SU-DHL-6 (cell line): Measurements from ENCODE around the gene ALKBH4.

ENCODE experiments used
- H2AFZ ChIP-seq: fragments of 200-600 bp; sonication (generic); 2 replicates; pipeline ENCODE4 v1.6.1; 2014; ENCODE audit warnings: low read depth, mild to moderate bottlenecking, moderate library complexity, mixed read lengths, antibody characterized with exemption, low read length; ENCODE audit not compliant: severe bottlenecking
- H3F3A ChIP-seq: fragments of 200-600 bp; shearing (Covaris generic); 2 replicates; pipeline ENCODE4 v1.6.0; 2016; ENCODE audit warnings: antibody characterized with exemption, mild to moderate bottlenecking; ENCODE audit not compliant: insufficient read depth
- H3K27ac ChIP-seq: fragments of 200-600 bp; sonication (generic); 2 replicates; pipeline ENCODE4 v1.5.1; 2016; ENCODE audit warnings: low read depth, mild to moderate bottlenecking, low read length, moderate library complexity, mixed read lengths
- H3K27me3 ChIP-seq: fragments of 200-600 bp; sonication (generic), shearing (Covaris generic); 2 replicates; pipeline ENCODE4 v1.6.0; 2014; ENCODE audit warnings: mild to moderate bottlenecking, low read length
- H3K36me3 ChIP-seq: fragments of 200-600 bp; sonication (generic); 2 replicates; pipeline ENCODE4 v1.6.1; 2014; ENCODE audit warnings: mild to moderate bottlenecking, low read length, mixed read lengths
- H3K4me2 ChIP-seq: fragments of 300-600, 200-600 bp; shearing (Covaris generic), sonication (generic); 2 replicates; pipeline ENCODE4 v1.6.0; 2014; ENCODE audit warnings: low read length, low read depth, mild to moderate bottlenecking; ENCODE audit not compliant: poor library complexity, severe bottlenecking
- H3K4me3 ChIP-seq: fragments of 200-600 bp; sonication (generic); 2 replicates; pipeline ENCODE4 v1.5.1; 2014; ENCODE audit warnings: antibody characterized with exemption, low read length, mild to moderate bottlenecking, mixed read lengths; ENCODE audit not compliant: insufficient read depth, poor library complexity, severe bottlenecking
- H3K79me2 ChIP-seq: fragments of 200-600 bp; sonication (generic); 2 replicates; pipeline ENCODE4 v1.6.1; 2014; ENCODE audit warnings: mild to moderate bottlenecking, low read length, moderate library complexity; ENCODE audit not compliant: insufficient read depth
- H3K9ac ChIP-seq: fragments of 200-600 bp; sonication (generic); 2 replicates; pipeline ENCODE4 v1.7.0; 2014; ENCODE audit warnings: mild to moderate bottlenecking, low read length
- H3K9me2 ChIP-seq: fragments of 200-600 bp; sonication (generic); replicated peaks from 2 replicates; pipeline ENCODE4 v1.6.1; 2014; ENCODE audit warnings: low read length; ENCODE audit not compliant: insufficient read depth
- H3K9me3 ChIP-seq: fragments of 200-600 bp; sonication (generic); 2 replicates; pipeline ENCODE4 v1.6.1; 2014; ENCODE audit warnings: low read length, mixed read lengths; ENCODE audit not compliant: insufficient read depth
- H4K20me1 ChIP-seq: fragments of 200-600 bp; sonication (generic); 2 replicates; pipeline ENCODE4 v1.6.1; 2014; ENCODE audit warnings: low read depth, mild to moderate bottlenecking, antibody characterized with exemption, low read length, moderate library complexity, mixed read lengths
- EZH2phosphoT487 ChIP-seq: fragments of 200-600 bp; sonication (generic), shearing (Covaris generic); conservative IDR thresholded peaks from 2 replicates; pipeline ENCODE4 v1.6.1; 2018; ENCODE audit warnings: mild to moderate bottlenecking, antibody characterized with exemption, low read length, moderate library complexity, mixed read lengths
- TF ChIP-seq, protein P1 (sequence below): fragments of 200-600 bp; sonication (generic); IDR thresholded peaks from one replicate; pipeline ENCODE4 v1.5.1; 2017; ENCODE audit warnings: antibody characterized with exemption, mild to moderate bottlenecking, low read length, moderate library complexity; ENCODE audit not compliant: insufficient read depth, poor library complexity, severe bottlenecking

The ALKBH4 gene

DNA sequence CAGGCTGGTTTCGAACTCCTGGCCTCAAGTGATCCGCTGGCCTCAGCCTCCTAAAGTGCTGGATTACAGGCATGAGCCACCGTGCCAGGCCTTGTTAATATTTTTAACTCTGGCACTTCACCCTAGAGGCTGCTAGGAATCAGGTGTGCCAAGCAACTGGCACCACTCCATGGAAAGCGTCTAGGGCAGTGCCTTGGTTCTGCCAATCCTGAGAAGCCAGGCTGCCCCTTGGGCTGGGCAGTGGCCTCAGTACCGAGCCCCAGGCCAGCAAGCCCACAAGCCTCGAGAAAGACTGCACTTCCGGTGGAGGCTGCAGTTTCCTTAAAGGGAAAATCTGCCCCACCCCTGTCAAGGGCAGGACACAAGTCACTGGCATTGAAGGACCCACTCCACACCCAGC lies 11.3 kb downstream of the ALKBH4 start:
- no peaks in the 10 kb centered on the region for H3K9me3 ChIP-seq
- TF ChIP-seq, protein P1, sequence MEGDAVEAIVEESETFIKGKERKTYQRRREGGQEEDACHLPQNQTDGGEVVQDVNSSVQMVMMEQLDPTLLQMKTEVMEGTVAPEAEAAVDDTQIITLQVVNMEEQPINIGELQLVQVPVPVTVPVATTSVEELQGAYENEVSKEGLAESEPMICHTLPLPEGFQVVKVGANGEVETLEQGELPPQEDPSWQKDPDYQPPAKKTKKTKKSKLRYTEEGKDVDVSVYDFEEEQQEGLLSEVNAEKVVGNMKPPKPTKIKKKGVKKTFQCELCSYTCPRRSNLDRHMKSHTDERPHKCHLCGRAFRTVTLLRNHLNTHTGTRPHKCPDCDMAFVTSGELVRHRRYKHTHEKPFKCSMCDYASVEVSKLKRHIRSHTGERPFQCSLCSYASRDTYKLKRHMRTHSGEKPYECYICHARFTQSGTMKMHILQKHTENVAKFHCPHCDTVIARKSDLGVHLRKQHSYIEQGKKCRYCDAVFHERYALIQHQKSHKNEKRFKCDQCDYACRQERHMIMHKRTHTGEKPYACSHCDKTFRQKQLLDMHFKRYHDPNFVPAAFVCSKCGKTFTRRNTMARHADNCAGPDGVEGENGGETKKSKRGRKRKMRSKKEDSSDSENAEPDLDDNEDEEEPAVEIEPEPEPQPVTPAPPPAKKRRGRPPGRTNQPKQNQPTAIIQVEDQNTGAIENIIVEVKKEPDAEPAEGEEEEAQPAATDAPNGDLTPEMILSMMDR, result no peak
- no peak for TF ChIP-seq EZH2phosphoT487
- H3K9me2 ChIP-seq, result no peaks in the 10 kb centered on the region
- no peak overlapping the region for H3K9ac ChIP-seq
- no peaks in the 10 kb centered on the region for H3K27me3 ChIP-seq
- H3K27ac ChIP-seq, result no peak overlapping the region
- H3K4me3 ChIP-seq, result no peak overlapping the region
- H2AFZ ChIP-seq, result no peak overlapping the region
- no peaks in the 10 kb centered on the region for H3K79me2 ChIP-seq
- H3F3A ChIP-seq, result peaks cover 5% of the 10 kb centered on the region; the same call in 1 of the 2 replicates
- H4K20me1 ChIP-seq, result no peaks in the 10 kb centered on the region
- H3K4me2 ChIP-seq, result no peak overlapping the region
- no peaks in the 10 kb centered on the region for H3K36me3 ChIP-seq

- TF ChIP-seq, protein P1, result no peak
- no peak for TF ChIP-seq EZH2phosphoT487
- no peak overlapping the region for H2AFZ ChIP-seq
- no peak overlapping the region for H3K27ac ChIP-seq
Measured at GRCh38 chr7:102452451-102452850, 12.2 kb downstream of the ALKBH4 start.

DNA sequence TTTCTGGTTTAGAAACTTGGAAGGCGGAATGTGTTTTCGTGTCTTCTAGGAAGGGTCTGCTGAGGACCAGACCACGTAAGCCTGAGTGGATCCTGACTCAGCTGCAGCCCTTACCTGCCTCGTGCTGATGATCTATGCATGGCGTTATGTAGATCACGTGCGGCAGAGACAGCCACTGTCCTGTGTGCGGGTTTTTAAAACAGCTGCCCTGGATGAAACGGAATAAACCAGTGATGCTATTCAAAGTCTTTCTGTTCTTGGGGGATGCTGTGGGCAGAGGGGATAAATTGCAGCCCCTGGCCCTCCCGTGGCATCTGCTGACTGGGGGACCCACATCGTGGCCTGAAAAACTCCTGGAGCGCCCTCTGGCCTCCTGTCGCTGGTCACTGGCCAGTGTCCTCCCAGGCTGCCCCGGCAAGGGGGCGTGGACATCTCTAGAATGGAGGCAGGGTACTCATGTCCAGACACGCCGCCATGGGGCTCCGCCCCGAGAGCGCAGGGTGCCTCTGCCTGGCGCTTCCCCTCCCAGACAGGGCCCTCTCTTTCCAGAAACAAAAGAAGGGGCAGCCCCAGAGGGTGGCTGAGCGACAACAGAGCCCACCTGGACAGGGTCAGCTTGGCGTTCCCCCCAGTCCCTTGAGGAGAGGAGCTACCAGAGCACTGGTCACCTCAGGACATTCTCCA lies 13.2 kb downstream of the ALKBH4 start:
- Histone ChIP-seq H4K20me1 (no peaks in the 10 kb centered on the region), H3K9ac (no peak overlapping the region), H3K9me2 (no peaks in the 10 kb centered on the region), H3K36me3 (peaks cover 6% of the 10 kb centered on the region; the same call in 1 of the 2 replicates), H3F3A (peaks cover 5% of the 10 kb centered on the region; the same call in 1 of the 2 replicates), H3K27ac (no peak overlapping the region), H3K9me3 (no peaks in the 10 kb centered on the region), H3K27me3 (no peaks in the 10 kb centered on the region), H3K4me3 (no peak overlapping the region), H2AFZ (no peak overlapping the region), H3K79me2 (no peaks in the 10 kb centered on the region), H3K4me2 (no peak overlapping the region)
- TF ChIP-seq, protein P1, result no peak
- TF ChIP-seq EZH2phosphoT487, result no peak

More at GRCh38 chr7:102452451-102452850, 12.2 kb downstream of the ALKBH4 start:
- H3F3A ChIP-seq, result peaks cover 5% of the 10 kb centered on the region; the same call in 1 of the 2 replicates
- no peaks in the 10 kb centered on the region for H3K27me3 ChIP-seq
- H3K9me3 ChIP-seq, result no peaks in the 10 kb centered on the region
- no peaks in the 10 kb centered on the region for H3K79me2 ChIP-seq
- H3K36me3 ChIP-seq, result no peaks in the 10 kb centered on the region
- H3K4me2 ChIP-seq, result no peak overlapping the region
- H3K9me2 ChIP-seq, result no peaks in the 10 kb centered on the region
- H3K9ac ChIP-seq, result no peak overlapping the region
- H3K4me3 ChIP-seq, result no peak overlapping the region
- no peaks in the 10 kb centered on the region for H4K20me1 ChIP-seq
